HCT116 (cell line): Measurements from ENCODE around the gene JADE1. TPM values are rescaled to one million over a fixed set of nuclear protein-coding genes. Genes with fewer than 3 reads are reported as not detected.

Source experiments
- ATAC-seq: fragments of 200-7000 bp; cut with Tn5 transposase; 2 replicates; pipeline ENCODE4 v1.9.1; 2020; ENCODE audit warnings: mild to moderate bottlenecking, moderate library complexity
- BruUV-seq: library from RNA; stranded (reverse); fragments of 400-500 nt; replicated peaks from 2 replicates; lab custom pipeline; 2021; lab: Mats Ljungman, UMichigan
- CTCF ChIA-PET: fragments of 300-600 bp; sonication (Branson Sonifier 250); formaldehyde crosslinking; loops from one replicate; lab custom pipeline; 2021; ENCODE audit warnings: antibody characterized with exemption; lab: Charles Lee
- POLR2A ChIA-PET: fragments of 300-600, 350-600 bp; sonication (Branson Sonifier 250); formaldehyde crosslinking; loops from one replicate; lab custom pipeline; 2021; ENCODE audit warnings: antibody characterized with exemption; lab: Charles Lee
- RAD21 ChIA-PET, 2 experiments: fragments of 300-600 bp; sonication (Branson Sonifier 250); formaldehyde crosslinking; loops; one replicate each; lab custom pipeline; 2023; ENCODE audit warnings: low total read pairs in 2 of 2; ENCODE audit not compliant: uncharacterized antibody in 2 of 2, unreplicated experiment in 2 of 2, low non-redundant PET in 1 of 2; lab: Charles Lee
- DNase-seq: peaks from one replicate; pipeline ENCODE4 v3.0.0-alpha.2; 2010; ENCODE audit warnings: low read depth, low spot score
- H2AFZ ChIP-seq: fragments of 200-600 bp; shearing (Covaris generic), sonication (generic); 2 replicates; pipeline ENCODE4 v1.6.1; 2017; ENCODE audit warnings: low read depth, mixed run types, mixed read lengths, antibody characterized with exemption, low read length; ENCODE audit not compliant: poor library complexity, severe bottlenecking
- H3K27ac ChIP-seq: 2 replicates; pipeline ENCODE4 v1.5.1; 2012; ENCODE audit warnings: low read depth, low read length
- H3K27me3 ChIP-seq: fragments of 200-600 bp; sonication (generic); 2 replicates; pipeline ENCODE4 v1.6.1; 2016; ENCODE audit warnings: mixed run types, low read length, mixed read lengths; ENCODE audit not compliant: insufficient read depth
- H3K36me3 ChIP-seq, 2 experiments: fragments of 200-500 bp in 1 of 2; fragments of 200-600 bp in 1 of 2; sonication (Bioruptor generic) in 1 of 2; sonication (generic) in 1 of 2; 2 replicates each; pipeline versions ENCODE4 v1.5.1 to v1.6.1; 2014 to 2016; ENCODE audit warnings: low read length in 2 of 2, inconsistent platforms in 1 of 2, mixed read lengths in 1 of 2, mixed run types in 1 of 2; ENCODE audit not compliant: insufficient read depth in 2 of 2, control insufficient read depth in 1 of 2
- H3K4me1 ChIP-seq, 2 experiments: fragments of 200-600 bp in 1 of 2; sonication (generic) in 1 of 2; 2 replicates each; pipeline versions ENCODE4 v1.5.1 to v1.6.1; 2012 to 2017; ENCODE audit warnings: low read length in 2 of 2, inconsistent platforms in 1 of 2, mild to moderate bottlenecking in 1 of 2, mixed read lengths in 1 of 2, mixed run types in 1 of 2, moderate library complexity in 1 of 2; ENCODE audit not compliant: insufficient read depth in 2 of 2, control insufficient read depth in 1 of 2
- H3K4me2 ChIP-seq: fragments of 200-600 bp; sonication (generic); 2 replicates; pipeline ENCODE4 v1.6.1; 2017; ENCODE audit warnings: mixed run types, low read length, mixed read lengths
- H3K4me3 ChIP-seq, 2 experiments: fragments of 200-600 bp in 1 of 2; sonication (generic) in 1 of 2; replicated peaks in 1 of 2; 2 replicates each; pipeline ENCODE4 v1.5.1; 2011 to 2016; ENCODE audit warnings: low read length in 2 of 2, control low read depth in 1 of 2, low read depth in 1 of 2, mild to moderate bottlenecking in 1 of 2, mixed read lengths in 1 of 2, mixed run types in 1 of 2
- H3K79me2 ChIP-seq: fragments of 200-600 bp; sonication (generic); 2 replicates; pipeline ENCODE4 v1.6.1; 2017; ENCODE audit warnings: mild to moderate bottlenecking, mixed run types, low read length, moderate library complexity, mixed read lengths; ENCODE audit not compliant: insufficient read depth
- H3K9ac ChIP-seq: fragments of 200-600 bp; sonication (generic); 2 replicates; pipeline ENCODE4 v1.6.1; 2016; ENCODE audit warnings: low read length, mixed read lengths
- H3K9me2 ChIP-seq: fragments of 200-600 bp; sonication (generic), shearing (Covaris generic); 2 replicates; pipeline ENCODE4 v1.6.1; 2017; ENCODE audit warnings: mixed run types, mild to moderate bottlenecking, moderate library complexity; ENCODE audit not compliant: insufficient read depth
- H3K9me3 ChIP-seq, 2 experiments: fragments of 200-500 bp in 1 of 2; fragments of 200-600 bp in 1 of 2; sonication (Bioruptor generic) in 1 of 2; sonication (generic) in 1 of 2; 2 replicates each; pipeline ENCODE4 v1.6.1; 2014 to 2017; ENCODE audit warnings: low read length in 2 of 2, mixed read lengths in 2 of 2, inconsistent platforms in 1 of 2, low read depth in 1 of 2, mild to moderate bottlenecking in 1 of 2, mixed run types in 1 of 2, moderate library complexity in 1 of 2; ENCODE audit not compliant: control insufficient read depth in 1 of 2, insufficient read depth in 1 of 2
- H4K20me1 ChIP-seq: fragments of 200-600 bp; sonication (generic), shearing (Covaris generic); 2 replicates; pipeline ENCODE4 v1.6.1; 2017; ENCODE audit warnings: mixed run types, mild to moderate bottlenecking, moderate library complexity; ENCODE audit not compliant: insufficient read depth
- CBX3 ChIP-seq: IDR thresholded peaks from 2 replicates; pipeline ENCODE4 v1.6.1; 2012; ENCODE audit warnings: low read depth
- CEBPB ChIP-seq: IDR thresholded peaks from 2 replicates; pipeline ENCODE4 v1.6.1; 2012; ENCODE audit warnings: low read depth
- FOSL1 ChIP-seq: IDR thresholded peaks from 2 replicates; pipeline ENCODE4 v1.6.1; 2012; ENCODE audit warnings: low read depth
- JUND ChIP-seq: IDR thresholded peaks from 2 replicates; pipeline ENCODE4 v1.6.1; 2012
- POLR2A ChIP-seq: IDR thresholded peaks from 2 replicates; pipeline ENCODE4 v1.7.0; 2011; ENCODE audit warnings: borderline replicate concordance; ENCODE audit not compliant: insufficient read depth, insufficient read length; ENCODE audit errors: extremely low read depth
- RAD21 ChIP-seq: IDR thresholded peaks from 2 replicates; pipeline ENCODE4 v1.6.1; 2012; ENCODE audit warnings: low read depth, mild to moderate bottlenecking
- REST ChIP-seq: IDR thresholded peaks from 2 replicates; pipeline ENCODE4 v1.6.1; 2012; ENCODE audit warnings: low read depth
- SIN3A ChIP-seq: IDR thresholded peaks from 2 replicates; pipeline ENCODE4 v1.6.1; 2012; ENCODE audit warnings: low read depth
- SP1 ChIP-seq: IDR thresholded peaks from 2 replicates; pipeline ENCODE4 v1.6.1; 2012; ENCODE audit warnings: low read depth
- ZNF274 ChIP-seq: fragments of 200-500 bp; sonication (Bioruptor generic); IDR thresholded peaks from 2 replicates; pipeline ENCODE4 v1.6.1; 2014; ENCODE audit warnings: mild to moderate bottlenecking, low read depth, low read length, inconsistent platforms
- intact Hi-C: fragments of 100-400 bp; cut with micrococcal nuclease; formaldehyde crosslinking; loops from 2 replicates; pipeline ENCODE4 v1.10.0; 2022
- total RNA-seq: library from RNA; stranded (reverse); gene quantifications from one replicate; pipeline ENCODE4 v1.2.1, GENCODE V29; 2021; ENCODE audit not compliant: unreplicated experiment
- TF ChIP-seq, protein P1 (sequence below): IDR thresholded peaks from 2 replicates; pipeline ENCODE4 v1.6.1; 2012

The JADE1 gene
- total RNA-seq, 1 experiment from 2014 or later = 26.5 TPM

- no peaks in the 10 kb centered on the region for H4K20me1 ChIP-seq
- no peak overlapping the region for H3K9ac ChIP-seq
- CTCF ChIA-PET = no interaction called here
- BruUV-seq = no TSS peak
- H3K9me3 ChIP-seq = no peaks in the 10 kb centered on the region
- H3K4me1 ChIP-seq = no peaks in the 10 kb centered on the region
- peaks cover 6 to 21% of the 10 kb centered on the region in 2 experiments; a peak in 3 of 4 replicates for H3K36me3 ChIP-seq
- TF ChIP-seq ZNF274 (no peak), REST (no peak), CEBPB (no peak), SIN3A (no peak), JUND (no peak), SP1 (no peak), POLR2A (no peak), CBX3 (no peak), FOSL1 (no peak), RAD21 (no peak)
- TF ChIP-seq, protein P1, sequence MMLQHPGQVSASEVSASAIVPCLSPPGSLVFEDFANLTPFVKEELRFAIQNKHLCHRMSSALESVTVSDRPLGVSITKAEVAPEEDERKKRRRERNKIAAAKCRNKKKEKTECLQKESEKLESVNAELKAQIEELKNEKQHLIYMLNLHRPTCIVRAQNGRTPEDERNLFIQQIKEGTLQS = no peak
- TF ChIP-seq, all 23 proteins: peak for 0
- H3K27ac ChIP-seq = no peak overlapping the region
- POLR2A ChIA-PET = no interaction called here
- RAD21 ChIA-PET = no interaction called here
- no peaks in the 10 kb centered on the region for H3K27me3 ChIP-seq
- H2AFZ ChIP-seq = no peak overlapping the region
- no peak overlapping the region for H3K4me3 ChIP-seq
- H3K9me2 ChIP-seq = no peaks in the 10 kb centered on the region
- H3K4me2 ChIP-seq = no peak overlapping the region
- intact Hi-C loops = no loop called here
- no peaks in the 10 kb centered on the region for H3K79me2 ChIP-seq
- no peak for DNase-seq
- no peak for ATAC-seq
Measured at GRCh38 chr4:128853741-128854140, 44.2 kb downstream of the JADE1 start.
